Erythroblast (primary cell): ENCODE results near the gene NDRG2.

Source experiments
- GATA1 ChIP-seq: IDR thresholded peaks from 2 replicates; pipeline ENCODE4 v1.6.1; 2011; ENCODE audit warnings: low read depth, mild to moderate bottlenecking, control low read depth, low read length, moderate library complexity
- POLR2A ChIP-seq: IDR thresholded peaks from 2 replicates; pipeline ENCODE4 v1.6.1; 2011; ENCODE audit warnings: mild to moderate bottlenecking, low read length

DNA sequence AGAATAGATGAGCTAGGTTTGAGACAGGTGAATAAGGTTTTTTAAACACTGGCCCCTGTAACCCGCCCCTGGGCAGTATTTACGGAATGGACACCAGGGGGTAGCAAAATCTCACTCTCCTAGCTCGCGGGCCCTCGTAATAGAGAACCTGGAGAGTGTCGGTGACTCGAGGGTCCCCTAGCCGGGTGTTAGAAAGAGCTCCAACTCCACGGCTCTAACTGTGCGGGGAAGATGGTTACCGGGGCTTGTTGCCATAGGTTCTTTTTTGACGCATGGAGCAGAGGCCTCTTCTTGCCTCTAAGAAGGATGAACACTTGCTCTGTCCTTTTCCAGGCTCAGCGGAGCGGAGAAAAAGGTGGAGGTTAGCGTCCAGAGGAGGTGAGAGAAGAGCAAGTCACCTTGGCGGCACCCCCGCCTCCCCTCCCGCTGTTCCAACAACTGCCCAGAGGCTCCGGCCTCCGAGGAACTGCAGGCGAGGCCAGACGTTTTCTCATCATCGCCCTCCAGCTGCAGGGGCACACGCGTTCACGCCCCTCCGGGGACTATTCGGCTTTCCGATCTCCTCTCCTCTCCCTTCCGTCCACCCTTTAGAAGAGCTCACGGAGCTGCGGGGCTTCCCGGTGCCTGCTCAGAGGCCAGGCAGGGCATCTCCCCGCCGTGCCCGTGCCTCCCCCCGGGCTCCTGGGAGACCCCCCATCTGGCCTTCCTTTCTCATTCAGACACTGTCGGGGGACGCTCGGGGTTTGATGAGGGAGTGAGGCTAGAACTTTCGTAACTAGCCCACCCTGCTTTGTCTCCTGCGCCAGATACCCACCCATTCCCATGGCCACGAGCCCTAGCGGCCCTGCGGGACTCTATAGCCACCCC, 43.9 kb upstream of the NDRG2 start:
- TF ChIP-seq POLR2A: no peak
- no peak for TF ChIP-seq GATA1
